ENCODE data around the gene VSTM4. TPM values are rescaled to one million over a fixed set of nuclear protein-coding genes. Genes with fewer than 3 reads are reported as not detected.

Gene VSTM4
- total RNA-seq, 1 experiment from 2014 or later = 0.07 TPM

DNA sequence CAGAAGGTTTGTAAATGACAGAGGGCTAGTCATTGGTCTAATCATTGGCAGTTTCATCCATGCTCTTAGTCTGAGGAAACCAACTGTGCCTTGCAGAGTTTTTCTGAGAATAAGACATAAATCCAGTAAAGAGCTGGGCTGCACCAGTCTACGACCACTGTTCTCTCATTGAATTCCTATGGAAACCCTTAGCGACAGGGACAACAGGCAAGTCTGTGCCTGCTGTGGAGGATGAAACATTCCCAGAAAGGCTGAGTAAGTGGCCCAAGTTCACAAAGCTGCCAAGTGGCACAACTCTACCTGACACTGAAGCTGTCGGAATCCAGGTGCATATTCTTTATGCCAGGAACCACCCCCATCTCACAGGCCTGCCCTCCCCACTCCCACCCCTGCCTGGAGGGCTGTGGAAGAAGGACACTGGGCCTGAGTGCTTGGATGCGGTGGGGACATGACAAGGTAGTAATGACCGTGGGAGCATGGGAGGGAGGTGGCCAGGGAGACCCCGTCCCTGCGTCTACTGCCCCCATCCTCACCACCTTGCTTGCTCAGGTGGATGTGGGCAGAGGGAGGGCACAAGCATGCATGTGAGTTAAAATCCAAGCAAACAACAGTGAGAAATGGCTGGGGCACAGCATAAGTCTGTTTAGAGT, 58.0 kb downstream of the VSTM4 start:
- Histone ChIP-seq H3K9me2 (ENCODE audit: insufficient read depth) (no peaks in the 10 kb centered on the region), H3K79me2 (ENCODE audit: insufficient read depth, low read length) (no peaks in the 10 kb centered on the region), H3K27me3 (ENCODE audit: insufficient read depth, low read length) (peaks cover 39% of the 10 kb centered on the region; the same call in 1 of the 2 replicates), H2AFZ (ENCODE audit: low read depth, low read length, poor library complexity, severe bottlenecking) (no peak overlapping the region), H3K9me3 (ENCODE audit: control insufficient read depth in 1 of 2, insufficient read depth in 1 of 2, low read depth in 1 of 2, low read length in 2 of 2) (peaks cover 0 to 4% of the 10 kb centered on the region in 2 experiments; a peak in 1 of 4 replicates), H3K4me1 (ENCODE audit: control insufficient read depth in 1 of 2, insufficient read depth in 2 of 2, low read length in 2 of 2) (no peaks in the 10 kb centered on the region), H3K36me3 (ENCODE audit: control insufficient read depth in 1 of 2, insufficient read depth in 2 of 2, low read length in 2 of 2) (no peaks in the 10 kb centered on the region), H3K9ac (ENCODE audit: low read length) (no peak overlapping the region), H3K4me3 (replicated peaks in 1 of 2; ENCODE audit: low read depth in 1 of 2, low read length in 2 of 2) (no peak overlapping the region), H3K4me2 (ENCODE audit: low read length) (no peak overlapping the region), H4K20me1 (ENCODE audit: insufficient read depth) (no peaks in the 10 kb centered on the region), H3K27ac (ENCODE audit: low read depth, low read length) (no peak overlapping the region)
- no peak for TF ChIP-seq EZH2 (IDR thresholded peaks at IDR 0.05)
- TF ChIP-seq, protein P1, sequence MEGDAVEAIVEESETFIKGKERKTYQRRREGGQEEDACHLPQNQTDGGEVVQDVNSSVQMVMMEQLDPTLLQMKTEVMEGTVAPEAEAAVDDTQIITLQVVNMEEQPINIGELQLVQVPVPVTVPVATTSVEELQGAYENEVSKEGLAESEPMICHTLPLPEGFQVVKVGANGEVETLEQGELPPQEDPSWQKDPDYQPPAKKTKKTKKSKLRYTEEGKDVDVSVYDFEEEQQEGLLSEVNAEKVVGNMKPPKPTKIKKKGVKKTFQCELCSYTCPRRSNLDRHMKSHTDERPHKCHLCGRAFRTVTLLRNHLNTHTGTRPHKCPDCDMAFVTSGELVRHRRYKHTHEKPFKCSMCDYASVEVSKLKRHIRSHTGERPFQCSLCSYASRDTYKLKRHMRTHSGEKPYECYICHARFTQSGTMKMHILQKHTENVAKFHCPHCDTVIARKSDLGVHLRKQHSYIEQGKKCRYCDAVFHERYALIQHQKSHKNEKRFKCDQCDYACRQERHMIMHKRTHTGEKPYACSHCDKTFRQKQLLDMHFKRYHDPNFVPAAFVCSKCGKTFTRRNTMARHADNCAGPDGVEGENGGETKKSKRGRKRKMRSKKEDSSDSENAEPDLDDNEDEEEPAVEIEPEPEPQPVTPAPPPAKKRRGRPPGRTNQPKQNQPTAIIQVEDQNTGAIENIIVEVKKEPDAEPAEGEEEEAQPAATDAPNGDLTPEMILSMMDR (IDR thresholded peaks at IDR 0.05 in 2 of 3, conservative IDR thresholded peaks at IDR 0.05 in 1 of 3; ENCODE audit: borderline replicate concordance in 1 of 3, insufficient read depth in 1 of 3, low read depth in 2 of 3, low read length in 2 of 3) = no peak
- TF ChIP-seq JUND (IDR thresholded peaks at IDR 0.05) = no peak
- TF ChIP-seq, protein P2, sequence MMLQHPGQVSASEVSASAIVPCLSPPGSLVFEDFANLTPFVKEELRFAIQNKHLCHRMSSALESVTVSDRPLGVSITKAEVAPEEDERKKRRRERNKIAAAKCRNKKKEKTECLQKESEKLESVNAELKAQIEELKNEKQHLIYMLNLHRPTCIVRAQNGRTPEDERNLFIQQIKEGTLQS (IDR thresholded peaks at IDR 0.05) = no peak
- TF ChIP-seq, protein P3, sequence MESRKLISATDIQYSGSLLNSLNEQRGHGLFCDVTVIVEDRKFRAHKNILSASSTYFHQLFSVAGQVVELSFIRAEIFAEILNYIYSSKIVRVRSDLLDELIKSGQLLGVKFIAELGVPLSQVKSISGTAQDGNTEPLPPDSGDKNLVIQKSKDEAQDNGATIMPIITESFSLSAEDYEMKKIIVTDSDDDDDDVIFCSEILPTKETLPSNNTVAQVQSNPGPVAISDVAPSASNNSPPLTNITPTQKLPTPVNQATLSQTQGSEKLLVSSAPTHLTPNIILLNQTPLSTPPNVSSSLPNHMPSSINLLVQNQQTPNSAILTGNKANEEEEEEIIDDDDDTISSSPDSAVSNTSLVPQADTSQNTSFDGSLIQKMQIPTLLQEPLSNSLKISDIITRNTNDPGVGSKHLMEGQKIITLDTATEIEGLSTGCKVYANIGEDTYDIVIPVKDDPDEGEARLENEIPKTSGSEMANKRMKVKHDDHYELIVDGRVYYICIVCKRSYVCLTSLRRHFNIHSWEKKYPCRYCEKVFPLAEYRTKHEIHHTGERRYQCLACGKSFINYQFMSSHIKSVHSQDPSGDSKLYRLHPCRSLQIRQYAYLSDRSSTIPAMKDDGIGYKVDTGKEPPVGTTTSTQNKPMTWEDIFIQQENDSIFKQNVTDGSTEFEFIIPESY (IDR thresholded peaks at IDR 0.05; ENCODE audit: extremely low read depth, insufficient replicate concordance, low read length) = no peak
- no peak for TF ChIP-seq POLR2A (IDR thresholded peaks at IDR 0.05; ENCODE audit: borderline replicate concordance, extremely low read depth, insufficient read depth, insufficient read length)
- no peak for TF ChIP-seq TCF7L2 (IDR thresholded peaks at IDR 0.05; ENCODE audit: borderline replicate concordance, extremely low read depth, insufficient read depth, insufficient read length)
- no peak for TF ChIP-seq CEBPB (IDR thresholded peaks at IDR 0.05; ENCODE audit: low read depth)
- intact Hi-C loops (cut with micrococcal nuclease) = no loop called here
- DNase-seq (ENCODE audit: low read depth, low spot score) (no peak), ATAC-seq (no peak)
- CTCF ChIA-PET = no interaction called here
- POLR2A ChIA-PET = no interaction called here
- BruUV-seq (replicated peaks) = no TSS peak
- RAD21 ChIA-PET (ENCODE audit: low non-redundant PET in 1 of 2, low total read pairs in 2 of 2, uncharacterized antibody in 2 of 2, unreplicated experiment in 2 of 2) = no interaction called here
